Astrocyte of the spinal cord (primary cell): Measurements from ENCODE around the gene ADGRD1.

Experiments used
- DNase-seq: peaks from one replicate; pipeline ENCODE4 v3.0.0; 2011; ENCODE audit warnings: low read depth, low spot score
- H3K4me3 ChIP-seq: 2 replicates; pipeline ENCODE4 v1.5.1; 2011; ENCODE audit warnings: low read depth, mild to moderate bottlenecking, low read length, moderate library complexity
- CTCF ChIP-seq: IDR thresholded peaks from 2 replicates; pipeline ENCODE4 v1.5.1; 2012; ENCODE audit warnings: low read depth, mild to moderate bottlenecking, low read length, inconsistent platforms
- in situ Hi-C: cut with HindIII; loops from 2 replicates; pipeline ENCODE4 v1.10.0; 2017; ENCODE audit warnings: low sequenced_read_pairs

The ADGRD1 gene

DNA sequence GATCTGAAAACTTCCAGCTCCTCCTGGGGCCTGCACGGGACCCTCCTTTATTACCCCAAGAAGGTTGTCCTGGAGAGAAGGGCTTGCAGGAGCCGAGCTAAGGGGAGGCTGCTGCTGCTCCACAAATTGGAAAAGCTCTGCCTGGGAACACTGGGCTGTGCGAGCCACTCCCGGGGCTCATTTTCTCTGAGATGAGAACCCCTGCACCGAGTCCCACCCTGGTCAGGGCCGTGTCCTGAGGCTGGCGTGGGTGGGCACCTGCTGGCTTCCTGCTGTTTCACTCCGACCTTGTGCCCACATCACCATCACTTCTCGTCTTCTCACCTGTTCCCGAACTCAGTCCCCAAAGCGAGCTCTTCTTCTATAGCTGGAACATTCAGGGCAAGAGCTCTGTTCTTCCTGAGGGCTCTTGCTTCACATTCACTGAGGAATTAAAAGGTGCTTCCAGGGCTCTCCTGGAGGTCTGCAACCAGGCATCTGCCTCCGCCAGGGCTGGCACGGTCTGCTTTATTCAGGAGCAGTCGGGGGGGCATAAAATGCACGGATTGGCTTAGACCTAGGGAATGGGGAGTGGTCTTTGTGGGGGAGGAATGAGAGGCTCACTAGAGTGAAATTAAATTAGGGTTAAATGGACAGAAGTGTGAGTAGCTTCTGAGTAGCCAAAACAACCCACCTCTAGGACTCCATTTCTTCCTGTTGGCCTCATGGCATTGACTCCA is 98.5 kb downstream of the ADGRD1 start:
- no peak for DNase-seq
- TF ChIP-seq CTCF = no peak
- no peak overlapping the region for H3K4me3 ChIP-seq
- in situ Hi-C loops = no loop called here

- no peak for DNase-seq
- in situ Hi-C loops = no loop called here
- TF ChIP-seq CTCF = no peak
- H3K4me3 ChIP-seq = no peak overlapping the region
Observed at GRCh38 chr12:131052929-131053328, 99.2 kb downstream of the ADGRD1 start.

- no peak for DNase-seq
- in situ Hi-C loops = no loop called here
- no peak for TF ChIP-seq CTCF
- H3K4me3 ChIP-seq = no peak overlapping the region
Observed at GRCh38 chr12:131053567-131053966, 99.9 kb downstream of the ADGRD1 start.

DNA sequence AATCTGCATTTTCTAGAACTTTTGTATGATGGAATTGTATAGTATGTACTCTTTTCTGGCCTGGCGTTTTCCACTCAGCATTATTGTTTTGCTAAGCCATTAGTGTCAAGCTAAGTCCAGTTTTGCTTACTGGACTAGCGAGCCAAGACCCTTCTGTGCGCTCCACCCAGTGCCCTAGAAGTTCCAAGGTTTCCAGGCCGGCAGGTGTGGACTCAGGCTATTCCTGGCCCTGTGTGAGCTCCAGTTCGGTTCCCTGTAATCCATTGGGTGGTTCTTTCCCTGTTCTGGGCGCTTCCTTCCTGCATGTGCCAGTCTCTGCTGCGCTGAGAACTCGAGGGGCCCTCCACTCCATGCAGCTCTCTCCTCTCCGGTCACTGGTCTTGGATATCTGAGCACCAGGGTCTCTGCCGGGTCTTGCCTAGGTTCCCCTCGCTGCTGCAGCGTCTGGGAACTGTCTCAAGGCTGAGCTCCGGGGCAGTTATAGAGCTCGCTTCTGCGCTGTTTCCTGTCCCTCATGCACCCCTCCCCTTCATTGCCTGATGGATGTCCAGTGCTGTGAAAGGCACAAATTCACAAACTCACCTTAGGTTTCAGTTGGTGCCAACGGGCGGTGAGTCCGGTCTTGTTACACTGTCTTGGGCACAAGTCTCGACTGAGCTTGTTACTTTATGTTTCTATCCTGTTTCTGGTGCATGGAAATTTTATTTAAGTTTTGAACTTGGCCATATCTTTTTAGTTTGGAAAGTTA is 100.8 kb downstream of the ADGRD1 start:
- in situ Hi-C loops = no loop called here
- no peak for DNase-seq
- no peak overlapping the region for H3K4me3 ChIP-seq
- no peak for TF ChIP-seq CTCF

GRCh38 chr12:131055093-131055465 is 101.4 kb downstream of the ADGRD1 start:
- in situ Hi-C loops = no loop called here
- H3K4me3 ChIP-seq = no peak overlapping the region
- DNase-seq = no peak
- TF ChIP-seq CTCF = no peak

DNA sequence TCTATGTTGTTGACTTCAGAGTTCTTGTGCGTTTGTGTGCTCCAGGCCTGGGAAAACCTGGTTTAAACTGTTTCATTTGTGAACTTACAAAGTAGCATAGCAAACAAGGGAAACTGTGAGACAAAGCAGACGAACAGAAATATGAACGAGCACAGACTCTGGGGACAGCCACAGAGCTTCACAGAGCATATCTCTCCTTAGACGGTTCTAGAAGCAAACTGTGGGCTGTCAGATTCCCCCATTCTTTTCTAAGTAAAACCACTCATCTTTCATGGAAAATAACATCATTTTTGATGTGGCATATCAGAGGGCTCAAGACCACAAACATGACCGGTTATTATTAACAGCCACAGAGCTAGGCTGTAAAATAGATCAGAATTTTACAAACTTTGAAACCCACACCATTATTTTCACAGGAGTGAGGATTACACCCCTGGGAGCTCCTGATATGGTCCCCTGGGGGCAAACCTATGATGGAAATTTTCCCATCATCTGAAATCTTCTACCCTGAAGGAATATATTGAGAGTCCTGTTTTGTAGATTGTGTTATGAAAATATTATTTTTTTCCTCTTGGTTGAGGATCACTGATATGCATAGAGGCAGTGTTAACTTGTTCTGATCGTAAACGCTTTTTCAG is 102.0 kb downstream of the ADGRD1 start:
- no peak for TF ChIP-seq CTCF
- no peak for DNase-seq

More for the DNA sequence above, 102.0 kb downstream of the ADGRD1 start:
- in situ Hi-C loops = no loop called here
- no peak overlapping the region for H3K4me3 ChIP-seq
